GM19395 (cell line): Measurements from ENCODE around the gene DDN.
A peak's percentile ranks its signal among the peaks of the same experiment; 100 is the strongest.

Source experiments
- ATAC-seq: cut with Tn5 transposase; IDR thresholded peaks from one replicate; pipeline ENCODE4 v1.9.1; 2021; ENCODE audit warnings: mild to moderate bottlenecking, moderate library complexity; ENCODE audit not compliant: unreplicated experiment

DDN gene

GRCh38 chr12:48969160-48969771 is 29.9 kb downstream of the DDN start:
- ATAC-seq: no peak

GRCh38 chr12:48968467-48968866 is 30.7 kb downstream of the DDN start:
- no peak for ATAC-seq

GRCh38 chr12:48967991-48968390 is 31.2 kb downstream of the DDN start:
- ATAC-seq: no peak

- ATAC-seq: no peak
Observed at GRCh38 chr12:48966177-48966895, 32.8 kb downstream of the DDN start.

GRCh38 chr12:48965298-48965838 is 33.8 kb downstream of the DDN start:
- ATAC-seq: no peak

- no peak for ATAC-seq
Observed at GRCh38 chr12:48961801-48962200, 37.4 kb downstream of the DDN start.

GRCh38 chr12:48961331-48961730 is 37.8 kb downstream of the DDN start:
- no peak for ATAC-seq

- ATAC-seq: no peak
Observed at GRCh38 chr12:48960834-48961233, 38.3 kb downstream of the DDN start.

GRCh38 chr12:48958049-48958388 is 41.2 kb downstream of the DDN start:
- no peak for ATAC-seq

GRCh38 chr12:48957141-48958048 is 41.8 kb downstream of the DDN start, which contains the start of gene ARF3:
Gene ARF3, minus strand, starts transcription at chr12:48957487. Its CDS starts 16,392 bp downstream, at chr12:48941095.
- peak; percentile 83 for ATAC-seq

GRCh38 chr12:48956279-48957140 is 42.7 kb downstream of the DDN start:
- ATAC-seq: peak; percentile 18

GRCh38 chr12:48954841-48955501 is 44.2 kb downstream of the DDN start:
- ATAC-seq: no peak

- ATAC-seq: no peak
Observed at GRCh38 chr12:48954061-48954460, 45.1 kb downstream of the DDN start.

- no peak for ATAC-seq
Observed at GRCh38 chr12:48952691-48953090, 46.5 kb downstream of the DDN start.

GRCh38 chr12:48947727-48948126 is 51.4 kb downstream of the DDN start:
- no peak for ATAC-seq

- ATAC-seq: no peak
Observed at GRCh38 chr12:48946943-48947342, 52.2 kb downstream of the DDN start.

- ATAC-seq: no peak
Observed at GRCh38 chr12:48946205-48946604, 53.0 kb downstream of the DDN start.
